Endothelial cell (in vitro differentiated cells): ENCODE data around the gene MMS22L. TPM values are rescaled to one million over a fixed set of nuclear protein-coding genes. Genes with fewer than 3 reads are reported as not detected.

Experiments used
- DNase-seq: peaks from one replicate; pipeline ENCODE4 v3.0.0; 2021; ENCODE audit warnings: low spot score
- H3K27ac Mint-ChIP-seq: one replicate; pipeline ENCODE4 v1.8.0; 2021; ENCODE audit warnings: mixed read lengths, inconsistent platforms; ENCODE audit not compliant: unreplicated experiment
- H3K27me3 Mint-ChIP-seq: one replicate; pipeline ENCODE4 v1.8.0; 2021; ENCODE audit warnings: mild to moderate bottlenecking, moderate library complexity, mixed read lengths, inconsistent platforms; ENCODE audit not compliant: unreplicated experiment
- H3K36me3 Mint-ChIP-seq: one replicate; pipeline ENCODE4 v1.8.0; 2021; ENCODE audit warnings: mild to moderate bottlenecking, low read depth, mixed read lengths, inconsistent platforms; ENCODE audit not compliant: unreplicated experiment
- H3K4me1 Mint-ChIP-seq: one replicate; pipeline ENCODE4 v1.8.0; 2021; ENCODE audit warnings: mild to moderate bottlenecking, mixed read lengths, inconsistent platforms; ENCODE audit not compliant: unreplicated experiment
- H3K4me3 Mint-ChIP-seq: one replicate; pipeline ENCODE4 v1.8.0; 2021; ENCODE audit warnings: mild to moderate bottlenecking, mixed read lengths, inconsistent platforms; ENCODE audit not compliant: unreplicated experiment
- H3K9me3 Mint-ChIP-seq: one replicate; pipeline ENCODE4 v1.8.0; 2021; ENCODE audit warnings: mixed read lengths, inconsistent platforms; ENCODE audit not compliant: unreplicated experiment
- total RNA-seq: library from RNA; stranded (reverse); fragmentation: NEBNext Ultra II Directional; extraction: Animal tissue kit (Norgen Biotek cat#: 25700); gene quantifications from one replicate; pipeline ENCODE4 v1.2.1, GENCODE V29; 2021; ENCODE audit not compliant: unreplicated experiment
- TF ChIP-seq, protein P1 (sequence below): fragments of 200-600 bp; sonication (generic); IDR thresholded peaks from one replicate; pipeline ENCODE4 v1.5.0; 2021; ENCODE audit warnings: antibody characterized with exemption; ENCODE audit not compliant: unreplicated experiment

Gene MMS22L
- total RNA-seq, 1 donor from 2014 or later, result 14.4 TPM

DNA sequence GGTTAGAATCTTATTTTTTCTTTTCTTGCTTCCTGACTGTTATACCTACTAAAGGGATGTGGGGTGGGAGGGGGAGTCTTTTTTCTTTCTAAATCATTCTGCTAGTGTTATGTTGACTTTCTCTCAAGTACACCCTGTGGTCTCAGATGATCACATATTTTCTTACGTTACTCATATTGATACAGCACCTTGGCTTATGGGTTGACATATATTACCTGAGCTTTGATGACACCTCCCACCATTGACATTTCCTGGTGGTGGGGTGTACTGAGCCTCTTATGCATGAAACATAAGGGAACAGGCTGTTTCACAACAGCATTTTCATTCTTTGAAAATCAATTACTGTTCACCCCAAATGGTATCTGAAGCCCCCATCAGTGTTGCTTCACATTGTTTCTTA is 169.8 kb downstream of the MMS22L start:
- no peaks in the 10 kb centered on the region for H3K9me3 Mint-ChIP-seq
- no peak overlapping the region for H3K4me3 Mint-ChIP-seq
- TF ChIP-seq, protein P1, sequence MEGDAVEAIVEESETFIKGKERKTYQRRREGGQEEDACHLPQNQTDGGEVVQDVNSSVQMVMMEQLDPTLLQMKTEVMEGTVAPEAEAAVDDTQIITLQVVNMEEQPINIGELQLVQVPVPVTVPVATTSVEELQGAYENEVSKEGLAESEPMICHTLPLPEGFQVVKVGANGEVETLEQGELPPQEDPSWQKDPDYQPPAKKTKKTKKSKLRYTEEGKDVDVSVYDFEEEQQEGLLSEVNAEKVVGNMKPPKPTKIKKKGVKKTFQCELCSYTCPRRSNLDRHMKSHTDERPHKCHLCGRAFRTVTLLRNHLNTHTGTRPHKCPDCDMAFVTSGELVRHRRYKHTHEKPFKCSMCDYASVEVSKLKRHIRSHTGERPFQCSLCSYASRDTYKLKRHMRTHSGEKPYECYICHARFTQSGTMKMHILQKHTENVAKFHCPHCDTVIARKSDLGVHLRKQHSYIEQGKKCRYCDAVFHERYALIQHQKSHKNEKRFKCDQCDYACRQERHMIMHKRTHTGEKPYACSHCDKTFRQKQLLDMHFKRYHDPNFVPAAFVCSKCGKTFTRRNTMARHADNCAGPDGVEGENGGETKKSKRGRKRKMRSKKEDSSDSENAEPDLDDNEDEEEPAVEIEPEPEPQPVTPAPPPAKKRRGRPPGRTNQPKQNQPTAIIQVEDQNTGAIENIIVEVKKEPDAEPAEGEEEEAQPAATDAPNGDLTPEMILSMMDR, result no peak
- no peak for DNase-seq
- H3K27me3 Mint-ChIP-seq, result no peaks in the 10 kb centered on the region
- no peaks in the 10 kb centered on the region for H3K36me3 Mint-ChIP-seq
- peaks cover 21% of the 10 kb centered on the region for H3K4me1 Mint-ChIP-seq
- no peak overlapping the region for H3K27ac Mint-ChIP-seq

DNA sequence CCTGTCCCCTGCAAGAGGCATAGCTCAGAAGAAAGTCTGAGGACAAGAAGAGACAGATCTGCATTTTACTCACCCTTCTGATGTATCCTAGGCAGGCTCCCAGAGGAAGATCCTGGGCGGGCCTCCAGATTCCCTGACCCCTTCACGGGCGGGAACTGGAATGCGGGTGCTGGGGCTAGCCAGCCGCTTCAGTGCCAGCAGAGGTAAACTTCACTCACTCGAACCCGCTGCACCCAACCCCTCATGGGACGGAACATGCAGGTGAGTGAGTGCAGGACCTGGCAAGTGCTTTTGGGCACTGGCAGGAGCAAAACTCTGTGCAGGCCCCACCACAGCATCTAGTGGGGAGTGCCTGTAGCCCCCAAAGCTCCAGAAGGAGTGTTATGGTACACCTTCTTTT is 171.8 kb downstream of the MMS22L start:
- Mint-ChIP-seq H3K4me1 (peaks cover 18% of the 10 kb centered on the region), H3K27me3 (no peaks in the 10 kb centered on the region), H3K9me3 (no peaks in the 10 kb centered on the region), H3K27ac (no peak overlapping the region), H3K36me3 (no peaks in the 10 kb centered on the region), H3K4me3 (no peak overlapping the region)
- DNase-seq, result no peak
- TF ChIP-seq, protein P1, result no peak

DNA sequence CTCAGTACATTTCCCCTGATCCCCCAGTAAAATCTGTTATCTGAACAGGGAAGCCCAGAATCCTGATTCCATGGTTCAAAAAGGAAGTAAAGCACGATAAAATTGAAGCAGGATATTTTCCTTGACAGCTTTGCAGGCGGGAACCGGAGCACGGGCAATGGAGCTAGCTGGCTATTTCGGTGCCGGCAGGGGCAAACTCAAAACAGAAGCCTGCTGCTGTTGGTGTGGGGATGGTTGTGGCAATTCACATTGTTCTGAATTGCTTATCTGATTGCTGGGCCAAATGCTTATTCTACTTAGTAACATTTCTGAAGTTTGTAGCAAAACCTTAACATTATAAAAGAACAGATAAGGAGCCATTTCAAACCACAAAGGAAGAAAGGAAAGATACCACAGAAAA is 172.4 kb downstream of the MMS22L start:
- Mint-ChIP-seq H3K27me3 (no peaks in the 10 kb centered on the region), H3K36me3 (no peaks in the 10 kb centered on the region), H3K4me1 (peaks cover 18% of the 10 kb centered on the region), H3K27ac (peak overlapping the region; percentile 81), H3K9me3 (no peaks in the 10 kb centered on the region), H3K4me3 (no peak overlapping the region)
- peak; percentile 28 for DNase-seq
- TF ChIP-seq, protein P1, result no peak

DNA sequence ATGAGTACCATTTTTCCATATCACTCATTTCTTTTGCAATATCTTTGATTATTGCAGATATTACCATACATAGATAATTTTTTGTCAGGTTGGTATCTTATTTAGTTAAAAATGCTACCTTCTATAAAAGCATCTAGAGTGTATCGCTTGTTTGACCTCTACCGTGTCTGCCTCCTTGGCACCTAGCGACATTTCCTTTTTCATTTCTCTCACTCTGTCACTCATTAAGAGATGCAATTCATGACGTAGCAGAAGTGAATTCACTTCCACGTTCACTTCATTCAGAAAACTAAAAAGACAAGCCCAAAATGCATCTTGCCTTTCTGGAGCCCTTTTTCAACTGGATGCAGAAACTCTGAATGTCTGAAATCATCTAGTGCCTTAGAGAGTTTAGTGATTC is 172.9 kb downstream of the MMS22L start:
- TF ChIP-seq, protein P1, result no peak
- no peaks in the 10 kb centered on the region for H3K27me3 Mint-ChIP-seq
- H3K4me1 Mint-ChIP-seq, result peaks cover 18% of the 10 kb centered on the region
- no peak overlapping the region for H3K27ac Mint-ChIP-seq
- no peak overlapping the region for H3K4me3 Mint-ChIP-seq
- no peaks in the 10 kb centered on the region for H3K36me3 Mint-ChIP-seq
- H3K9me3 Mint-ChIP-seq, result no peaks in the 10 kb centered on the region
- DNase-seq, result no peak

DNA sequence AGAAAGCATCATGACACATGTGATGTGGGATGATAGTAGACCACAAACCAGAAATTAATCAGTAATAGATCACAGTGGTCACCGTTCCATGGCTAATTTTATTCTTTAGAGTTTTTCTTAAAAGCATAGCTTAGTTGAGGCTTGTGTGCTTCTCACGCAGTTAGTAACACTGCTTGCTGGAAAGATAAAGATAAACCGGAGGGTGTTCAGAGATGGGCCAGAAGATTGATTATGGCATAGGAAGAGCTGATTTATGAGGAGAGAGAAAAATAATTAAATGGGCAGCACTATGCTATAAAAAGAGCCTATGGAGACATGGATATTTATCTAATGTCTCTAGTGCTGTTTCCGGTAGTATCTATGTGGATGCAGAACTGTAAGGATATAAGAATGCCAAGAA is 173.6 kb downstream of the MMS22L start:
- Mint-ChIP-seq H3K27me3 (no peaks in the 10 kb centered on the region), H3K4me1 (peaks cover 18% of the 10 kb centered on the region), H3K4me3 (no peak overlapping the region), H3K36me3 (no peaks in the 10 kb centered on the region), H3K27ac (no peak overlapping the region), H3K9me3 (no peaks in the 10 kb centered on the region)
- DNase-seq, result no peak
- TF ChIP-seq, protein P1, result no peak
